AG09309 (cell line): ENCODE measurements around the gene FEM1B.

ENCODE experiments used
- DNase-seq: peaks from one replicate; pipeline ENCODE4 v3.0.0-alpha.2; 2010; ENCODE audit warnings: low read depth
- H3K4me3 ChIP-seq: 2 replicates; pipeline ENCODE4 v1.5.1; 2011; ENCODE audit warnings: mild to moderate bottlenecking, low read depth, low read length, moderate library complexity; ENCODE audit not compliant: control insufficient read depth
- CTCF ChIP-seq: IDR thresholded peaks from 2 replicates; pipeline ENCODE4 v1.5.1; 2011; ENCODE audit warnings: mild to moderate bottlenecking, low read depth, low read length, inconsistent platforms; ENCODE audit not compliant: insufficient read depth, control insufficient read depth; ENCODE audit errors: missing control alignments

The FEM1B gene

GRCh38 chr15:68316061-68316804, 38.7 kb downstream of the FEM1B start:
- TF ChIP-seq CTCF = no peak
- no peak for DNase-seq
- no peak overlapping the region for H3K4me3 ChIP-seq

GRCh38 chr15:68317281-68318007, 39.9 kb downstream of the FEM1B start:
- H3K4me3 ChIP-seq = no peak overlapping the region
- no peak for DNase-seq
- TF ChIP-seq CTCF = no peak

- no peak for DNase-seq
- no peak overlapping the region for H3K4me3 ChIP-seq
- no peak for TF ChIP-seq CTCF
These were observed 40.7 kb downstream of the FEM1B start for GRCh38 chr15:68318008-68318835.

GRCh38 chr15:68318931-68319909, 41.7 kb downstream of the FEM1B start:
- no peak for DNase-seq
- no peak for TF ChIP-seq CTCF
- H3K4me3 ChIP-seq = no peak overlapping the region

- no peak for DNase-seq
- H3K4me3 ChIP-seq = no peak overlapping the region
- no peak for TF ChIP-seq CTCF
These were observed 42.5 kb downstream of the FEM1B start for GRCh38 chr15:68319997-68320396.

GRCh38 chr15:68321229-68321628, 43.7 kb downstream of the FEM1B start:
- H3K4me3 ChIP-seq = no peak overlapping the region
- no peak for DNase-seq
- TF ChIP-seq CTCF = no peak
